ENCODE measurements around the gene DHCR24. TPM values are rescaled to one million over a fixed set of nuclear protein-coding genes. Genes with fewer than 3 reads are reported as not detected.
A peak's percentile ranks its signal among the peaks of the same experiment; 100 is the strongest.

Gene DHCR24
- total RNA-seq, 1 donor = 151 TPM

DNA sequence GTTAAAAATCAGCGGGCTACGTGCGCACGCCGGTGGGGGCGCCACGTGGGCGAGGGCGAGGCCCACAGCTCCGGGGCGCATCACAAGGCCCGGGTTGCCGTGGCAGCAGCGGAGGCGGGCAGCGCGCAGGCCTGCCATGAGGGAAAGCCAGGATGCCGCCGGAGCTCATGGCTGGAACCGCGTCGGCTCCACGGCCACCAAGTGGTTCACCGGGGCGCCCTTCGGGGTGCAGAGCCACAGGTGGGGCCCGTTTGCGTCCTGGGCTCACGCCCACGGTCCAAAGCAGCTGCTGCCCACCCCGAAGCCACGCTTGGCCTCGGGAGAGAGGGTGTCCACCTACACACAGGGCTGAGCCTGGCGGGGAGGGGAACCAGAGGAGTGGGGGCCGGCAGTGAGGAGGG lies 81.0 kb downstream of the DHCR24 start:
- no peaks in the 10 kb centered on the region for H3K79me2 ChIP-seq (ENCODE audit: insufficient read depth, low read length)
- H3K27ac ChIP-seq (ENCODE audit: low read depth, low read length) = no peak overlapping the region
- H3K4me3 ChIP-seq (ENCODE audit: insufficient read depth, low read length) = no peak overlapping the region
- peaks cover 11% of the 10 kb centered on the region for H3K27me3 ChIP-seq (ENCODE audit: insufficient read depth, low read length)
- H2AFZ ChIP-seq (ENCODE audit: low read length) = no peak overlapping the region
- TF ChIP-seq, protein P1, sequence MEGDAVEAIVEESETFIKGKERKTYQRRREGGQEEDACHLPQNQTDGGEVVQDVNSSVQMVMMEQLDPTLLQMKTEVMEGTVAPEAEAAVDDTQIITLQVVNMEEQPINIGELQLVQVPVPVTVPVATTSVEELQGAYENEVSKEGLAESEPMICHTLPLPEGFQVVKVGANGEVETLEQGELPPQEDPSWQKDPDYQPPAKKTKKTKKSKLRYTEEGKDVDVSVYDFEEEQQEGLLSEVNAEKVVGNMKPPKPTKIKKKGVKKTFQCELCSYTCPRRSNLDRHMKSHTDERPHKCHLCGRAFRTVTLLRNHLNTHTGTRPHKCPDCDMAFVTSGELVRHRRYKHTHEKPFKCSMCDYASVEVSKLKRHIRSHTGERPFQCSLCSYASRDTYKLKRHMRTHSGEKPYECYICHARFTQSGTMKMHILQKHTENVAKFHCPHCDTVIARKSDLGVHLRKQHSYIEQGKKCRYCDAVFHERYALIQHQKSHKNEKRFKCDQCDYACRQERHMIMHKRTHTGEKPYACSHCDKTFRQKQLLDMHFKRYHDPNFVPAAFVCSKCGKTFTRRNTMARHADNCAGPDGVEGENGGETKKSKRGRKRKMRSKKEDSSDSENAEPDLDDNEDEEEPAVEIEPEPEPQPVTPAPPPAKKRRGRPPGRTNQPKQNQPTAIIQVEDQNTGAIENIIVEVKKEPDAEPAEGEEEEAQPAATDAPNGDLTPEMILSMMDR (IDR thresholded peaks at IDR 0.05; ENCODE audit: extremely low read depth, low read depth, low read length) = no peak
- no peaks in the 10 kb centered on the region for H3K36me3 ChIP-seq (ENCODE audit: insufficient read depth, low read length)
- H3K4me1 ChIP-seq (ENCODE audit: insufficient read depth, low read length) = peaks cover 17% of the 10 kb centered on the region
- DNase-seq (ENCODE audit: insufficient read length, low spot score, missing footprints) = no peak
- no peaks in the 10 kb centered on the region for H4K20me1 ChIP-seq (ENCODE audit: insufficient read depth, low read length)
- H3K4me2 ChIP-seq (ENCODE audit: insufficient read depth, low read length) = no peak overlapping the region
- no peaks in the 10 kb centered on the region for H3K9me3 ChIP-seq (ENCODE audit: low read depth, low read length)

DNA sequence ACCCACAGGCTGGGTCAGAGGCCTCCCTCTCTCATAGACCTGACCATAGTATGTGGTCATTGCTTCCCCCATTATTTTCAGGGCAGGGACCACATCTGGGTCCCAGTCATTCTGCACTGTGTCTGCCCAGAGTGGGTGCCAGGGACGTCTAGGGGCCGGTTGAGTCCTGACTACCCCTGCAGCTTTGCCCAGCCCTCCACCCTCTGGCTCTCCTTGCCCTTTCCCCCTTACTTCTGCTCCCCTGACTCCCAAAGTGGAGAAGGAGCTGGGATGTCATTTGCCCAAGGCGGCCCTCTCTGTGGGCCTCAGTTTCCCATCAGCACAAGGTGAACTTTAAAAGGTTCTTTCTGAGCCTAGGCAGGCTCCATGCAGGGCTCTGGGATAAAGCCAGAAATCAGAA lies 81.5 kb downstream of the DHCR24 start:
- no peak overlapping the region for H3K4me2 ChIP-seq (ENCODE audit: insufficient read depth, low read length)
- H2AFZ ChIP-seq (ENCODE audit: low read length) = no peak overlapping the region
- no peaks in the 10 kb centered on the region for H4K20me1 ChIP-seq (ENCODE audit: insufficient read depth, low read length)
- no peak for DNase-seq (ENCODE audit: insufficient read length, low spot score, missing footprints)
- H3K9me3 ChIP-seq (ENCODE audit: low read depth, low read length) = no peaks in the 10 kb centered on the region
- no peak overlapping the region for H3K4me3 ChIP-seq (ENCODE audit: insufficient read depth, low read length)
- TF ChIP-seq, protein P1 (IDR thresholded peaks at IDR 0.05; ENCODE audit: extremely low read depth, low read depth, low read length) = no peak
- H3K79me2 ChIP-seq (ENCODE audit: insufficient read depth, low read length) = no peaks in the 10 kb centered on the region
- H3K27ac ChIP-seq (ENCODE audit: low read depth, low read length) = no peak overlapping the region
- peaks cover 16% of the 10 kb centered on the region for H3K27me3 ChIP-seq (ENCODE audit: insufficient read depth, low read length)
- peaks cover 19% of the 10 kb centered on the region for H3K4me1 ChIP-seq (ENCODE audit: insufficient read depth, low read length)
- H3K36me3 ChIP-seq (ENCODE audit: insufficient read depth, low read length) = no peaks in the 10 kb centered on the region

GRCh38 chr1:54804471-54805132 lies 82.4 kb downstream of the DHCR24 start:
- H4K20me1 ChIP-seq (ENCODE audit: insufficient read depth, low read length) = no peaks in the 10 kb centered on the region
- TF ChIP-seq, protein P1 (IDR thresholded peaks at IDR 0.05; ENCODE audit: extremely low read depth, low read depth, low read length) = no peak
- DNase-seq (ENCODE audit: insufficient read length, low spot score, missing footprints) = peak; percentile 90
- peaks cover 20% of the 10 kb centered on the region for H3K27me3 ChIP-seq (ENCODE audit: insufficient read depth, low read length)
- peaks cover 16% of the 10 kb centered on the region for H3K4me1 ChIP-seq (ENCODE audit: insufficient read depth, low read length)
- no peaks in the 10 kb centered on the region for H3K36me3 ChIP-seq (ENCODE audit: insufficient read depth, low read length)
- no peak overlapping the region for H3K27ac ChIP-seq (ENCODE audit: low read depth, low read length)
- no peak overlapping the region for H2AFZ ChIP-seq (ENCODE audit: low read length)
- H3K4me2 ChIP-seq (ENCODE audit: insufficient read depth, low read length) = peak overlapping the region; percentile 19
- H3K79me2 ChIP-seq (ENCODE audit: insufficient read depth, low read length) = no peaks in the 10 kb centered on the region
- H3K4me3 ChIP-seq (ENCODE audit: insufficient read depth, low read length) = no peak overlapping the region
- no peaks in the 10 kb centered on the region for H3K9me3 ChIP-seq (ENCODE audit: low read depth, low read length)

DNA sequence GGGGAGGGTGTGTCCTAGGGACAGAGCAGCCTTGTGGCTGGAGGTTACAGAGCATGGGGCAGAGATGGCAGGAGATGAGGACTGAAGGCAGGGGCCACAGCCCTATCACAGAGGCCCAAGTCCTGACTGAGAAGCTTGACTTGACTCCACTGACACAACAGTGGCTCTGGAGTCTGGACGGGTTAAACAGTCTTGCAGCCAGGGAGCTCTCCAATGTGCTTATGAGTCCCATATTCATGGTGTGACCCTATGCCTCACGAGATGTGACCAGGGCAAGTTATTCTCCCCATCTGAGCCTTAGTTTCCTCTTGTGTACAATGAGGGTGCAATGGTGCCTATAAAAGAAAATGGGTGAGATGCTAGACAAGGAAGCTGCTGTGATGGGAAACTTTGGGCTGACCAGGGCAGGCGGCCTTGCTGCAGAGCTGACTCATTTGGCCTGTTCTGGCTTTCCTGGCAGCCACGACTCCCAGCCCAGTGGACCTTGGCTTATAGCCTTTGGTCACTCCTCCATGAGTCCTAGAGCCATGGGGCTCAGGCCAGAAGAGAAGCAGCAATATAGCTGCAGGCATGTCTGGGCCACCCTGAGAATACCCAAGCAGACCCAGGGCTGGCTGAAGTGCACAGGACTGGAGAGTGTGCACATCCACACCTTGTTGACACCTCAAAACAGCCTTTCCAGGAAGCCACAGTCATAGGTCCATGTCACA lies 83.1 kb downstream of the DHCR24 start:
- peak overlapping the region; percentile 19 for H3K4me2 ChIP-seq (ENCODE audit: insufficient read depth, low read length)
- peaks cover 26% of the 10 kb centered on the region for H3K27me3 ChIP-seq (ENCODE audit: insufficient read depth, low read length)
- H3K4me1 ChIP-seq (ENCODE audit: insufficient read depth, low read length) = peaks cover 16% of the 10 kb centered on the region
- no peak overlapping the region for H2AFZ ChIP-seq (ENCODE audit: low read length)
- no peak overlapping the region for H3K27ac ChIP-seq (ENCODE audit: low read depth, low read length)
- no peaks in the 10 kb centered on the region for H3K36me3 ChIP-seq (ENCODE audit: insufficient read depth, low read length)
- H4K20me1 ChIP-seq (ENCODE audit: insufficient read depth, low read length) = no peaks in the 10 kb centered on the region
- H3K4me3 ChIP-seq (ENCODE audit: insufficient read depth, low read length) = no peak overlapping the region
- TF ChIP-seq, protein P1 (IDR thresholded peaks at IDR 0.05; ENCODE audit: extremely low read depth, low read depth, low read length) = no peak
- peak; percentile 98 for DNase-seq (ENCODE audit: insufficient read length, low spot score, missing footprints)
- no peaks in the 10 kb centered on the region for H3K79me2 ChIP-seq (ENCODE audit: insufficient read depth, low read length)
- H3K9me3 ChIP-seq (ENCODE audit: low read depth, low read length) = no peaks in the 10 kb centered on the region
